IMR-90 (cell line): ENCODE results near the gene PSME2. TPM values are rescaled to one million over a fixed set of nuclear protein-coding genes. Genes with fewer than 3 reads are reported as not detected.

Experiments used
- ATAC-seq: fragments of 200-7000 bp; cut with Tn5 transposase; 2 replicates; pipeline ENCODE4 v1.9.1; 2020; ENCODE audit warnings: low read depth, mild to moderate bottlenecking, moderate library complexity
- Bru-seq: library from RNA; stranded (reverse); fragments of 400-500 nt; gene quantifications from one replicate; lab custom pipeline; 2021; lab: Mats Ljungman, UMichigan
- BruChase-seq, 2 experiments: library from RNA; stranded (reverse); fragments of 400-500 nt; gene quantifications; one replicate each; lab custom pipeline; 2021; lab: Mats Ljungman, UMichigan
- BruUV-seq: library from RNA; stranded (reverse); fragments of 400-500 nt; replicated peaks from 2 replicates; lab custom pipeline; 2021; lab: Mats Ljungman, UMichigan
- CTCF ChIA-PET: fragments of 300-600 bp; formaldehyde crosslinking; extraction: SDS; loops from one replicate; lab custom pipeline; 2021; ENCODE audit warnings: antibody characterized with exemption; lab: Yijun Ruan, JAX
- POLR2A ChIA-PET: fragments of 300-600 bp; sonication (Branson Sonifier 250); formaldehyde crosslinking; loops from one replicate; lab custom pipeline; 2022; ENCODE audit warnings: antibody characterized with exemption; ENCODE audit not compliant: unreplicated experiment; lab: Charles Lee
- DNase-seq: peaks from one replicate; pipeline ENCODE4 v3.0.0; 2013
- H2AFZ ChIP-seq: replicated peaks from 2 replicates; pipeline ENCODE3; 2013; ENCODE audit warnings: low read length, mild to moderate bottlenecking; ENCODE audit not compliant: poor library complexity
- H2AK5ac ChIP-seq: 2 replicates; pipeline ENCODE4 v1.6.1; 2013; ENCODE audit warnings: low read depth, low read length, inconsistent platforms
- H2AK9ac ChIP-seq: replicated peaks from 2 replicates; pipeline ENCODE3; 2013; ENCODE audit warnings: mild to moderate bottlenecking, low read depth, low read length, moderate library complexity; ENCODE audit not compliant: poor library complexity
- H2BK120ac ChIP-seq: 2 replicates; pipeline ENCODE4 v1.6.1; 2013; ENCODE audit warnings: low read depth, low read length, inconsistent platforms
- H2BK15ac ChIP-seq: 3 replicates; pipeline ENCODE4 v1.6.1; 2013; ENCODE audit warnings: low read depth, low read length, inconsistent platforms
- H2BK20ac ChIP-seq: 2 replicates; pipeline ENCODE4 v1.6.1; 2013; ENCODE audit warnings: low read depth, mild to moderate bottlenecking, inconsistent platforms, low read length, moderate library complexity
- H2BK5ac ChIP-seq: 2 replicates; pipeline ENCODE4 v1.6.1; 2013; ENCODE audit warnings: mild to moderate bottlenecking, low read depth, low read length, inconsistent platforms; ENCODE audit not compliant: poor library complexity, severe bottlenecking
- H3K14ac ChIP-seq: replicated peaks from 2 replicates; pipeline ENCODE4 v1.6.1; 2013; ENCODE audit warnings: low read depth, low read length, inconsistent platforms
- H3K18ac ChIP-seq: 2 replicates; pipeline ENCODE4 v1.6.1; 2013; ENCODE audit warnings: low read depth, low read length, control low read depth
- H3K23ac ChIP-seq: 2 replicates; pipeline ENCODE4 v1.6.1; 2013; ENCODE audit warnings: low read depth, low read length, inconsistent platforms
- H3K27ac ChIP-seq: 2 replicates; pipeline ENCODE4 v1.5.1; 2013; ENCODE audit warnings: mild to moderate bottlenecking, control low read depth, low read length; ENCODE audit not compliant: insufficient read depth
- H3K27me3 ChIP-seq: 2 replicates; pipeline ENCODE4 v1.6.1; 2013; ENCODE audit warnings: low read length; ENCODE audit not compliant: control insufficient read depth, insufficient read depth
- H3K36me3 ChIP-seq: 2 replicates; pipeline ENCODE4 v1.6.1; 2013; ENCODE audit warnings: low read length, mixed read lengths; ENCODE audit not compliant: control insufficient read depth, insufficient read depth
- H3K4ac ChIP-seq: 2 replicates; pipeline ENCODE4 v1.6.1; 2013; ENCODE audit warnings: low read depth, low read length, inconsistent platforms
- H3K4me1 ChIP-seq: 2 replicates; pipeline ENCODE4 v1.6.1; 2013; ENCODE audit warnings: low read length, mixed read lengths; ENCODE audit not compliant: control insufficient read depth, insufficient read depth
- H3K4me2 ChIP-seq: 2 replicates; pipeline ENCODE4 v1.6.1; 2013; ENCODE audit warnings: low read depth, mild to moderate bottlenecking, control low read depth, low read length, moderate library complexity
- H3K4me3 ChIP-seq: 2 replicates; pipeline ENCODE4 v1.5.1; 2013; ENCODE audit warnings: low read depth, mild to moderate bottlenecking, control low read depth, low read length, moderate library complexity; ENCODE audit not compliant: insufficient read depth
- H3K56ac ChIP-seq: 2 replicates; pipeline ENCODE4 v1.6.1; 2013; ENCODE audit warnings: low read length, inconsistent platforms; ENCODE audit not compliant: insufficient read depth; ENCODE audit errors: extremely low read depth
- H3K79me1 ChIP-seq, 2 experiments: 2 replicates each; pipeline ENCODE4 v1.6.1; 2013; ENCODE audit warnings: low read length in 2 of 2, inconsistent platforms in 1 of 2, low read depth in 1 of 2
- H3K9ac ChIP-seq: 2 replicates; pipeline ENCODE4 v1.6.1; 2013; ENCODE audit warnings: low read depth, low read length, control low read depth
- H3K9me1 ChIP-seq: 2 replicates; pipeline ENCODE4 v1.6.1; 2013; ENCODE audit warnings: low read length, inconsistent platforms; ENCODE audit not compliant: insufficient read depth
- H3K9me3 ChIP-seq: 2 replicates; pipeline ENCODE4 v1.6.1; 2013; ENCODE audit warnings: low read length; ENCODE audit not compliant: control insufficient read depth, insufficient read depth
- H4K20me1 ChIP-seq: 2 replicates; pipeline ENCODE4 v1.6.1; 2013; ENCODE audit warnings: low read length, inconsistent platforms; ENCODE audit not compliant: insufficient read depth
- H4K5ac ChIP-seq: 2 replicates; pipeline ENCODE4 v1.6.1; 2013; ENCODE audit warnings: mild to moderate bottlenecking, low read depth, low read length, control low read depth
- H4K8ac ChIP-seq, 2 experiments: 2 replicates each; pipeline ENCODE4 v1.6.1; 2013; ENCODE audit warnings: low read depth in 2 of 2, low read length in 2 of 2, control low read depth in 1 of 2, inconsistent platforms in 1 of 2
- H4K91ac ChIP-seq: 2 replicates; pipeline ENCODE4 v1.6.1; 2013; ENCODE audit warnings: low read depth, low read length, inconsistent platforms; ENCODE audit not compliant: insufficient read depth
- CEBPB ChIP-seq: IDR thresholded peaks from 2 replicates; pipeline ENCODE4 v1.6.1; 2012; ENCODE audit warnings: low read depth, low read length, improper control_type of control experiment
- ELK1 ChIP-seq: fragments of 150-350 bp; IDR thresholded peaks from 2 replicates; pipeline ENCODE4 v1.6.1; 2016; ENCODE audit warnings: low read depth, mild to moderate bottlenecking, low read length, moderate library complexity, borderline replicate concordance
- FOS ChIP-seq: fragments of 150-350 bp; IDR thresholded peaks from 2 replicates; pipeline ENCODE4 v1.6.1; 2016; ENCODE audit warnings: low read depth, low read length
- MAFK ChIP-seq: IDR thresholded peaks from 2 replicates; pipeline ENCODE4 v1.6.1; 2012; ENCODE audit warnings: low read depth, low read length, improper control_type of control experiment
- MAZ ChIP-seq: IDR thresholded peaks from 2 replicates; pipeline ENCODE4 v1.6.1; 2012; ENCODE audit warnings: low read depth, mild to moderate bottlenecking, low read length, improper control_type of control experiment, moderate library complexity, borderline replicate concordance
- MXI1 ChIP-seq: IDR thresholded peaks from 2 replicates; pipeline ENCODE4 v1.6.1; 2012; ENCODE audit warnings: low read depth, mild to moderate bottlenecking, low read length, moderate library complexity, borderline replicate concordance
- POLR2A ChIP-seq: IDR thresholded peaks from 2 replicates; pipeline ENCODE4 v1.6.1; 2012; ENCODE audit warnings: mild to moderate bottlenecking, low read depth, low read length
- SMC3 ChIP-seq: fragments of 150-350 bp; IDR thresholded peaks from 2 replicates; pipeline ENCODE4 v1.6.1; 2016; ENCODE audit warnings: low read depth, mild to moderate bottlenecking, antibody characterized with exemption, low read length, moderate library complexity
- WGBS, 2 experiments: methylation state at CpG; one replicate each; pipeline versions ENCODE4 v1.1.5 to v1.1.7; 2013; ENCODE audit warnings: missing lambda C conversion rate in 2 of 2; ENCODE audit not compliant: insufficient read length in 1 of 2; ENCODE audit errors: extremely low coverage in 2 of 2; 5-methylcytosine and 5-hydroxymethylcytosine counted together
- dilution Hi-C: fragments of 300-500 bp; cut with HindIII; formaldehyde crosslinking; loops from one replicate; pipeline ENCODE4 v1.14.3; 2018; ENCODE audit warnings: low sequenced_read_pairs; ENCODE audit not compliant: unreplicated experiment
- in situ Hi-C: fragments of 300-500 bp; cut with MboI; formaldehyde crosslinking; loops from 3 replicates; pipeline ENCODE4 v1.14.3; 2019; ENCODE audit warnings: low sequenced_read_pairs, inconsistent platforms, mixed read lengths
- intact Hi-C: fragments of 100-400 bp; cut with micrococcal nuclease; formaldehyde crosslinking; loops from 2 replicates; pipeline ENCODE4 v1.10.0; 2022
- long read RNA-seq: library from polyadenylated mRNA; unstranded; transcript quantifications from one replicate; pipeline ENCODE4 v2.0.0, GENCODE V29; 2021; ENCODE audit not compliant: unreplicated experiment
- polyA plus RNA-seq, 3 experiments: library from polyadenylated mRNA; depleted of rRNA; stranded (reverse); fragments of >200 nt; gene quantifications; 2 replicates each; pipeline ENCODE4 v1.2.3, GENCODE V29; 2012; ENCODE audit warnings: low replicate concordance in 1 of 3
- total RNA-seq: library from RNA; depleted of rRNA; stranded (reverse); fragments of >200 nt; gene quantifications from 2 replicates; pipeline ENCODE4 v1.2.3, GENCODE V29; 2012; rRNA removed

Gene PSME2
- total RNA-seq (92.2 and 104 TPM in 2 replicates), polyA plus RNA-seq (2012; rRNA removed) (141 and 171 TPM in 2 replicates), Bru-seq, nascent RNA (percentile 77 among the genes with signal in this experiment), BruChase-seq, experiment 1, labeled RNA remaining after a 6-hour chase (percentile 71 among the genes with signal in this experiment), BruChase-seq, experiment 2, labeled RNA remaining after a 2-hour chase (percentile 64 among the genes with signal in this experiment)
- polyA plus RNA-seq (2012; cell fraction: cytosol; rRNA removed) = 43.0 and 114 TPM in 2 replicates
- 126 and 258 TPM in 2 replicates for polyA plus RNA-seq (2012; cell fraction: nucleus; rRNA removed; ENCODE audit: low replicate concordance)
- long read RNA-seq, transcript PSME2-201 (11 exons, 1,404 nt) = major isoform, 84 of 108 reads
- long read RNA-seq, transcript PSME2-205 (2 exons, 496 nt) = minor isoform, 10 of 108 reads
- long read RNA-seq, partial matches to known transcripts = 4 of 108 reads
- long read RNA-seq, other reads (novel, unspliced or antisense) = 6 of 108 reads

DNA sequence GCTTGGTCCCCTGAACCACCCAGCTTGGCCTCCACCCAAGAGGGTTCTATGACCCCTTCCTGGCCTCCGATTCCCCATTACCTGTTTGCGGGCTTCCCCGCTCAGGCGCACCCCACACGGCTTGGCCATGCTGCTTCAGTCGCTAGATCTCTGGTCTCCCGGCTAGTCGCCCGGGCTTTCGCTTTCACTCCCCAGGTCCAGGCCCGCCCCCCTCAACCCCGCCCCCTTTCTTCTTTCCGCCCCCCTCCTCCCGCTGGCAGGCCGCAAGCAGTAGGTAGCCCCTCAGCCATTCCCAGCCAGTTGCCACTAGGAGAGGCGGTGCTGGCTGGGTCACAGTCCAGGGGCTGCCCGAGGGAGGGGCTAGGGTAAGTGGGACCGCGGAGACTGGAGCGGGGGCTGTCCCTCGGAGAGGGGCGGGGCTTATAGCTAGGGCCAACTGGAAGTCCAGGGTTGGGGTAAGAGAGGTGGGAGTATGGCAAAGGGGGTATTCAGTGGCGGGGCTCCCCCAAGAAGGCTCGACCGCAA is at the start of gene PSME2:
PSME2 (minus strand) TSS at position 158 of the 525 bp plus-strand sequence; CDS start at position 129, 29 bp downstream.
- Histone ChIP-seq H3K9me1 (peaks cover 15% of the 10 kb centered on the region), H2AK9ac (peak within 1 kb of the TSS; percentile 92), H3K27ac (peak within 1 kb of the TSS; percentile 79), H2BK20ac (no peak within 1 kb of the TSS; the same call in 1 of the 2 replicates), H3K4me2 (peak within 1 kb of the TSS; percentile 96), H2AFZ (peak within 1 kb of the TSS; percentile 91), H4K20me1 (peaks cover 10% of the 10 kb centered on the region), H4K5ac (peak within 1 kb of the TSS; percentile 46), H3K9ac (peak within 1 kb of the TSS; percentile 96), H3K56ac (peak within 1 kb of the TSS; percentile 67), H2AK5ac (peak within 1 kb of the TSS; percentile 72), H3K79me1 (peaks cover 35 to 74% of the 10 kb centered on the region in 2 experiments), H3K18ac (peak within 1 kb of the TSS; percentile 22; the same call in 1 of the 2 replicates), H3K4me3 (peak within 1 kb of the TSS; percentile 86), H2BK120ac (0 out of 2 replicates have a peak within 1 kb of the TSS, but pooled peaks have one; percentile 3), H3K4ac (peak within 1 kb of the TSS; percentile 76), H4K8ac (peak within 1 kb of the TSS; percentile 2 to 81; a peak in 3 of 4 replicates), H3K4me1 (peaks cover 10% of the 10 kb centered on the region), H2BK5ac (peak within 1 kb of the TSS; percentile 71), H3K27me3 (no peaks in the 10 kb centered on the region), H3K23ac (peak within 1 kb of the TSS; percentile 88), H2BK15ac (peak within 1 kb of the TSS; percentile 10; the same call in 1 of the 3 replicates), H3K9me3 (no peaks in the 10 kb centered on the region), H3K14ac (peak within 1 kb of the TSS; percentile 72), H3K36me3 (peaks cover 25% of the 10 kb centered on the region), H4K91ac (peak within 1 kb of the TSS; percentile 75)
- WGBS, 2 experiments = 0% methylated on average over 3 of the region's 25 CpGs; no CpG with 5 or more reads in 1 of the 2 experiments
- TF ChIP-seq SMC3 (no peak), MAFK (no peak), FOS (no peak), ELK1 (no peak), MXI1 (peak; percentile 88), MAZ (peak; percentile 89; the same call in 1 of the 2 replicates), POLR2A (peak; percentile 66; the same call in 1 of the 2 replicates), CEBPB (no peak)
- ChIA-PET POLR2A (interaction anchor here (1.0 to 1.4 kb wide), 2 partner anchors 10 to 33 kb away, joined by 3 to 6 read pairs; partner anchors contain the start of genes DCAF11, NRL and PSME1), CTCF (interaction anchor here (0.6 to 1.5 kb wide), 5 partner anchors 10 to 63 kb away, joined by 3 read pairs; partner anchors contain the start of gene IRF9)
- in situ Hi-C loops = loop anchor here (25.0 kb wide), 2 partner anchors 834 to 1059 kb away; partner anchors contain the start of genes ACIN1, BCL2L2, C14orf119 and PABPN1
- dilution Hi-C loops = no loop called here
- intact Hi-C loops = loop anchor here (2.0 kb wide), 1 partner anchor 150 kb away; no protein-coding TSS in a partner anchor
- BruUV-seq = no TSS peak
- DNase-seq (peak; percentile 97), ATAC-seq (peak; percentile 85)
